ENCODE results near the gene ASCL3. TPM values are rescaled to one million over a fixed set of nuclear protein-coding genes. Genes with fewer than 3 reads are reported as not detected.

ASCL3 gene
- total and polyA plus RNA-seq, 8 donors: 0.21 to 0.60 (median 0.26) TPM; not detected in 5

DNA sequence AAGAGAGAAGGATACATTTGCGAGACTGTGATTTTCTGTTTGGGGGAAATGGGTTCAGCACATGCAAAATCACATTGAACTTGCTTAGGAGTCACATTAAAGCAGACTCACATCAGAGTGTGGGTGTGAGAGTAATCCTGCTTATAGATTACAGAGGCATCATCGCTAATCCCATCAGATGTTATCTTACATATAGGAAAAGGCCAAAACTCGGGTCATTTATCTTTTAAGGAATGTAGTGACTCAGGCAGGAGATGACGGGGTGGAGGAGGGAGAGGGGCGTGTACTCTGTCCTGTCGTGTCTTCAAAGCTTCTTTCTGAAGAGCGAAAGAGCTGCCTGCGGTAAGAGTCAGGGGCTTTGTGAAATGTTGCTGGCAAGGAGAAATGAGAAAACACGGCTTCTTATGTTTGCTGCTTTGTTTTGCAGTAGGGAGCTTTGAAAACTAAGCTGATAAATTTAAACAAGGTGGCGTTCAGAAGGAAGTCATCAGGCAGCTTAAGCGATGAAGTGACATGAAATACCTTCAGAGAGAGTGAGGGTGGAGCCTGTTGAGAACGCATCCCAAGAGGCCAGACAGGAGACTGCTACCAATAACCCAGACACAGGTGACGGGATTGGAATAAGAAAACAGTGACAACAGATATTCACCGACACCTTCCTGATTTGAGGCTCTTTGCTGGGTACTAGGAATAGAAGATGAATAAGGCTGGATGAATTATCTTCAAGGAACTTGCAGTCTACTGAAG is 7.9 kb downstream of the ASCL3 start:
- intact Hi-C loops (cut with DNase I): no loop called here
- H3K4me3 ChIP-seq: no peak overlapping the region
- H3K27ac ChIP-seq: no peak overlapping the region
- ATAC-seq: peak; percentile 27
- H3K27me3 ChIP-seq: no peaks in the 10 kb centered on the region
- TF ChIP-seq CTCF (IDR thresholded peaks at IDR 0.05): no peak
- H3K9me3 ChIP-seq: no peaks in the 10 kb centered on the region
- no peaks in the 10 kb centered on the region for H3K36me3 ChIP-seq
- H3K4me1 ChIP-seq: peaks cover 0 to 3% of the 10 kb centered on the region in 2 donors
- DNase-seq: no peak

DNA sequence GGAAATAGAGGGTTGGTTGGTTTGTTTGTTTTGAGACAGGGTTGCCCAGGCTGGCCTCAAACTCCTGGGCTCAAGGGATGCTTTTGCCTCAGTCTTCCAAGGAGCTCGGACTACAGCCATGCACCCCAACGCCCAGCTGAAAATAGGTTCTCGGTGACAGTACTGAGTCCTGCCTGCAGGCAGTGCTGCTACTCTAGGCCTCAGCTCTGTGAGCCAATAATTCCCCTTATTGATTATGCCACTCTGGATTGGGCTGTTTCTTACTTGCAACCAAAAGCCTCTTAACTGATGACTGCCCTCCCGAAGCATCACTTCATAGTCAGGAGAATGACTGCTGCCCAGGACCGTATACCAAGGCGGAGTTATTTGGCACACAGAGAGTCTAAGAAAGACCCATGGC is 8.9 kb downstream of the ASCL3 start:
- Histone ChIP-seq H3K4me1 (peaks cover 0 to 3% of the 10 kb centered on the region in 2 donors), H3K4me3 (no peak overlapping the region), H3K9me3 (no peaks in the 10 kb centered on the region), H3K36me3 (no peaks in the 10 kb centered on the region), H3K27me3 (no peaks in the 10 kb centered on the region), H3K27ac (no peak overlapping the region)
- DNase-seq (no peak), ATAC-seq (no peak)
- no peak for TF ChIP-seq CTCF (IDR thresholded peaks at IDR 0.05)
- intact Hi-C loops (cut with DNase I): no loop called here

GRCh38 chr11:8932564-8933180 is 10.1 kb downstream of the ASCL3 start, which contains the start of gene C11orf16:
Gene C11orf16, minus strand, starts transcription at chr11:8932947. Its CDS starts 639 bp downstream, at chr11:8932308.
- H3K4me3 ChIP-seq: no peak within 1 kb of the TSS
- H3K4me1 ChIP-seq: peaks cover 0 to 3% of the 10 kb centered on the region in 2 donors
- no peak for ATAC-seq

GRCh38 chr11:8930456-8931175 is 12.2 kb downstream of the ASCL3 start:
- H3K4me1 ChIP-seq: peaks cover 0 to 3% of the 10 kb centered on the region in 2 donors
- H3K27me3 ChIP-seq: no peaks in the 10 kb centered on the region
- H3K27ac ChIP-seq: no peak overlapping the region
- no peak for ATAC-seq
- TF ChIP-seq CTCF (IDR thresholded peaks at IDR 0.05): no peak
- H3K4me3 ChIP-seq: no peak overlapping the region
- DNase-seq: no peak
- peaks cover 0 to 1% of the 10 kb centered on the region in 2 donors for H3K36me3 ChIP-seq
- H3K9me3 ChIP-seq: no peaks in the 10 kb centered on the region
- intact Hi-C loops (cut with DNase I): no loop called here

More at GRCh38 chr11:8932564-8933180, 10.1 kb downstream of the ASCL3 start, which contains the start of gene C11orf16:
- Histone ChIP-seq H3K27ac (no peak within 1 kb of the TSS), H3K9me3 (no peaks in the 10 kb centered on the region), H3K36me3 (no peaks in the 10 kb centered on the region), H3K27me3 (no peaks in the 10 kb centered on the region)
- TF ChIP-seq CTCF (IDR thresholded peaks at IDR 0.05): no peak
- intact Hi-C loops (cut with DNase I): no loop called here
- no peak for DNase-seq

Measured in left lung (tissue), 10 donors.